Cortex of kidney (tissue), 1 donor: ENCODE data around the gene SPINK9.

Source experiments
- DNase-seq: peaks from one replicate; lab custom pipeline; 2025; lab: John Stamatoyannopoulos, UW

Gene SPINK9

DNA sequence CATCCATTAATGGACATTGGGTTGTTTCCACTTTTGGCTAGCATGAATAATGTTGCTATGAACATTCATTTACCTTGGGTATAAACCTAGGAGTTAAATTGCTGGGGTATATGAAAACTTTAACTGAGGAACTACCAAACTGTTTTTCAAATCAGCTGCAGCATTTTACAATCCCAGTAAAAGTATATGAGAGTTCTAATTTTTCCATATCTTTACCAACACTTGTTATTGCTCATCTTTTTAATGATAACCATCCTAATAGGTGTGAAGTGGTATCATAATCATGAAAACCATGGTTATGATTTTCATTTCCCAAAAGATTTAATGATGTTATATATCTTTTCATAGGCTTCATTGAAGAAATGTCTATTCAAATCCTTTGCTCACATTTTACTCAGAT is 32.9 kb downstream of the SPINK9 start:
- no peak for DNase-seq

DNA sequence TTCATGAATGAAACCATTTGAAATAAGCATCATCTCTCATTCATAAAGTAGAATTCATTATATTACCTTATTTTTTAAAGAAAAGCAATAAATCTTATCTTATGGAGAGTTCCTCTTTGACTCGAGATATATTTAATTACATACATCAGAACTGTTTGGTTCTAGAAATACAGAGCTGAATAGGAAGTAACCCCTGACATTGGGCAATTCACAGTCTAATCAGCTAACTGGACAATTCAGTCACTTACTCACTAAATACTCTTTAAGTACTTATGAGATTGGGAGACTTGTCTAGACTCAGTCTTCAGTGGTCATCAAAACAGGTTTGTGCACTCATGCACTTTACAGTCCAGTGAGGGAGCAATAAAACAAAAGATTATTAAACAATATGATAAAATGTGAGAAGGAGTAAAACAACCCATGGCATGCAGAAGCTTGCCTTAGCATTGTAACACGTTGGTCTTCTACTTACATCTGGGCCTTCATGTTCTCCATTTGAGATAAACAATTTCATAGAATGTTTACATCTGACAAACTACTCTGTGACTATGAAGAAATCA is 36.9 kb downstream of the SPINK9 start:
- no peak for DNase-seq

DNA sequence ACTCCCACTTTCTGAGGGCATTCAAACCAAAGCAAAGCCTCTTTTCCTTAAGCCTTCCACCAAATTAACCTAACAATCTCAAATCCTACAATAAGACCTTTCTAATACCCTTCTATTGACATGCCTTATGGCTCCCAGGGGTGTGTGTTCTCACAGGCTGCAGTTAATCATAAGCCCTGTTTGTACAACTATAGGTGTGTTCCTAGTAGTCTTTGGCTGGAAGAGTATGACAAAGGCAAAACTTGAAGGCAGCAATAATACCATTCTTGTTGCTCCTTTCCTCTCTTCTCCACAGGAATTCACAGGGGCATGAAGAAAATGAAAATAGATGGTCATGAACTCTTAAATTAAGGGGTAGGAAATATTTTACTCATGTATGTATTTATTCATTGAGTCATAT is 37.5 kb downstream of the SPINK9 start:
- DNase-seq: no peak

DNA sequence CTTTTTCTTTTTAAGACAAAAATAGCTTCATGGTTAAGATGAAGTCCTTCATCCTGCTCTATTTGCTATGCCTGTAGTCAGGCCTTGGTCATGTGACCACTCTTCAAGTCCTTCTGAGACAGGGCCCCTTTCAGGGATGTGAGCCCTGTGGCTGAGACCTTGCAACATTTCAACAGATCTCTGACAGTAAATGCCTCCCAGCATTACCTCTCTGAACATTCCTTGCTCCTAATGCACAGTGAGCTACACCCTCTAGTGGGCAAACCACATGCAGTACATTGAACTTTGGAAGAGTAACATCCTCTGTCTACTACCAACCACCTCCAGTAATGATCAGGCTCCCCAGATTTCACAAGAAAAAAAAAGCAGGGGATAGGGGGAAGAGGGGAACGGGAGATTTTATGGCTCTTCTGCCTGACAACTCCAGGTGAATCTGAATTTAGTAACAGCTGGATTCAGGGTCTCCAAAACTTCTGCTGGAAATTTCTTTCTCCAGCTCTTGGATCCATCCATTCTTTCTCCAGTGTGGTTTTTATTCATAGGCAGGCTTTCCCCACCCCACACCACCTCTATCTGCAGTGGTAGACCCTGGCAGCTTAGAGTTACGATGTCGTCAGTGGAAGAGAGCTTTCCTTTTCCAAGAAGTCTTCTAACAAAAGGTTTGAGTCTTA is 39.5 kb downstream of the SPINK9 start:
- no peak for DNase-seq

DNA sequence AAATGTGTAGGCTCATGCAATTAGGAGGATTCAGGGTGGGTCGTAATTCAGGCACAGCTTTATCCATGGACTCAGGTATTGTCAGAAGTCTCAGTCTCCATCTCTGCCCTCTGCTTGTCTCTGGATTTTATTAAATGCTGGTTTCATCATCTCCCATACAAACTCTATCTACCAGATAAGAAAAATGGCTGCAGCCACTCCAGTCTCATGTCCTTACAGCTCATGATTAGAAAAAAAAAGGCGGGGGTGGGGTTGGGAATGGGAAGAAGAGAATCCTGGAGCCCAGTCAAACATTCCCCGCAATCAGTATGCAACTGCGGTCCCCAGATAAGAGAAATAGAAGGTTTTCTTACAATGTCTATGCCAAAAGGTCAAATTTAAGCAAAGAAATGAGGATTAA is 40.8 kb downstream of the SPINK9 start:
- no peak for DNase-seq

DNA sequence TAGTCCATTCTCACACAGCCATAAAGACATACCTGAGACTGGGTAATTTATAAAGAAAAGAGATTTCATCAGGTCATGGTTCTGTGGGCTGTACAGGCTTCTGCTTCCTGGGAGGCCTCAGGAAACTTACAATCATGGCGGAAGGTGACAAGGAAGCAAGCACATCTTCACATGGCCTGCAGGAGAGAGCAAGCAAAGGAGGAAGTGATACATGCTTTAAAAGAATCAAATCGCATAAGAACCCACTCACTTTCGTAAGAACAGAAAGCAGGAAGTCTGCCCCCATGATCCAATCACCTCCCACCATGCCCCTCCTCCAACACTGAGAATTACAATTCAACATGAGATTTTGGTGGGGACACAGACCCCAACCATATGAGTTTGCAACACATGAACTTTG is 43.3 kb downstream of the SPINK9 start:
- no peak for DNase-seq

DNA sequence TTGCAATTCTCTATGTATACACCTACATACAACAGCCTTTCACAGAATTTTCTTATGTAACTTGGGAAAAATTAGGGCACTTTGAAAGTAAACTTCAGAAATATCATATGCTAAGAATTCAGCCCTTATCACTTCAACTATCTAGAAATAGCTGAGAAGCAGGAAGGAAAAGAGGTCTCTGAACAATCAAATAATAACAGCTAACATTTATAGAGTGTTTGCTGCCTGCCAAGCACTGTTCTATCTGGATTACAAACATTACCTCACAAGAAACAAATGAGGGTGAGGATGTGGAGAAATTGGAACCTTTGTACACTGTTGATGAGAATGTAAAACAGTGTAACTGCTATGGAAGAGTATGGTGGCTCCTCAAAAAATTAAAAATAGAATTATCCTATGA is 44.0 kb downstream of the SPINK9 start:
- no peak for DNase-seq

DNA sequence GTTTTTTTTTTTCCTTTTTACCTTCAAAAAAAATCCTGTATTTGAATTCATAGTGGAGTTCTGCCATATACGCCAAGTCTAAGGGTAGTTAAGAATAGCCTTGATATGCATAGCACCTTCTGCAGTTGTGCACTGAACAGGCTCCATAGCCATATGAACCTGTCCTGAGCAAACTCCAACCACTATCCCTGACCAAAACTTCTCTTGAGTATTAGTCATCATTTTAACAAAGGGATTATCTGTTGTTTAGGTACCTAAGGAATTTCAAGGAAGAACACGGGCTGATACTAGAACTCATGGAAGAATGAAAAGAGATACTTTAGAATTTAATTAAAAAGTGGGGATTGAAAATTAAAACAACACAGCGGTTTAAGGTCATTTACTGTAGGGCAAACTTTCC is 46.5 kb downstream of the SPINK9 start:
- no peak for DNase-seq

DNA sequence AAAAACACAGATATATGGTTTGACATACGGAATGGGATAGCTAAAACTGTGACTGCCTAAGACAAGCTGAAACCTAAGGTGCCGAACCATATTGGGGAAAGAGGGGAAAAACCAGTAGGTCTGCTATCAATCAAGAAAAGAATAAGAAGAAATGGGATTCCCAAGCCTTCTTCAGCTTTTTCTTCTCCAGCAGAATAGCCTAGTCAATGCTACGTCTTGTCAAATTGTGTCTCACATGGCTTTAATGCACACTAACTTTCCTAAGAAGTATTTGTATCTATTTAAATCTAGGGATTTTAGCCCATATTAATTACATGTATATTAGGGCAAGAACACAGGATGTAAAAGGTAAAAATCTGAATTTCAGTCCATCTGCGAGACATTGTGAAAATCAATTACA is 47.6 kb downstream of the SPINK9 start:
- DNase-seq: no peak

DNA sequence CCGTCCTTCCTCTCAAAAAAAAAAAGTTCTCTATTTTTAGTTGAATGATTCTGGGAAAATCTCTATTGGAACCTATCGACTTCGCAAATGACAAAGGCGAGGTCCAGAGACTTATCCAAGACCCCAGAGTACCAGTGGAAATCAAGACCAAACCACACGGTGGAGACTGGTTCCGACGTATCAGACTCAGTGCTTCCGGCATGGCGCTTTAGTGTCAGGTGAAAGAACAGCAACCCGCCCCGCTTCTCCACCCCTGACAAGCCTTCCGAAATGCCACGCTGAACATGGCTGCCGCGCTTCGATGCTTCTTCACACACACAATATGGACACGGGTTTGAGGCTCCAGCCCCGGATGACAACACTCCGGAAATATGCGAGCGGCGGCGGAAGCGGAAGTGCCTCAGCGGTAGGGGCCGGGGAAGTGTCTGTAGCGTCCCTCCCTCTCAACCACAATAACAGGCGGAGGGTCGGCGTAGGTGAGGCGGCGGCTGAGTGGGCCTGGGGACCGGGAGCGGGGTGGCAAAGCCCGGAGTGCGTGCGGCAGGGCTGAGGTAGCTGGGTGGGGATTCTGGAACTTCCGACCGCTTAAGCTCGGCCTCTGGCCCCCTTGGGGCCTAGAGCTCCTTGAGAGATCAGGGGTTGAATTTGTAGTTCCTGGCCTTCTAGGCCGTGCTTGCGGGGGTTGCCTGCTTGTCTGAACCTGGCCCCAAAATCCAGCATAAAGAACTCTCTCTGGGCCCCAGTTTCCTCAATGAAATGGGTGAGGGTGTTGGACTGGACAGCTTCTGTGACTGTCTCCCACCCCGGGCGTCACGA is 48.4 kb downstream of the SPINK9 start, which contains the start of gene FBXO38:
Gene FBXO38 (plus strand): TSS at position 395 of the 816 bp plus-strand sequence. CDS start 10,819 bp downstream, outside the sequence.
- DNase-seq: no peak

DNA sequence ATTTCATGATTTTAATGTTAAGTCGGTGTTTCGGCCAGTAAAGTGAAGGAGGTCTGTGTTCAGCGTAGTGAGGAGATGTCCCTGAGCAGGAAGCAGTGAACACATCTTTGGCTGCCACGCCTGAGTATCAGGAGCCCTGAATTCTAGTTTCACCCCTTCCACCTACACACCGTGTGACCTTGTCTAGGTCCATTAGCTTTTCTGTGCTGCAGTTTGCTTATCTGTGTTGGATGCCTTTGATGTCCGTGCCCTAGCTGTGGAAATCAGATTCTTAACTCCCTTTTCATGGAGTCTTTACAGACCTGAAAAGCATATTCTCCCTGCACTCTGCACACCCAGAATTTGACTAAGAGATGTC is 49.0 kb downstream of the SPINK9 start:
- DNase-seq: no peak

DNA sequence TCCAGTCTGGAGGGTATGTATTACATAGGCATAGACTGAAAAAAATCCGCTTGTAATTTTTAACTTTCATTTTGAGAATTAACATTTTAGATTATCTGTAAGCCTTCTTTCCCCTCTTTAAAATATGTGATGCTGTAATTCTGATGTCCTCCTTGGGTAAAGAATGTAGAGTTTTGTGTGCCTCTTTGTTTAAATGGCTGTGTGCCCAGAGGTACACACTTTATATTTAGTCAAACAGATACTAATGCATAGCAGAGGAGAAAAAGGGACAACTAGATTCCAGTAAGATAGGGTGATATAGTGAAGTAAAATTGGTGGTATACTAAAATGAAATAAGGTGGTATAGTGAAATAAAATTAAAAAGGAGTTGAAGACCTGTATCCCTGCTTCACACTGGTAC is 49.7 kb downstream of the SPINK9 start:
- no peak for DNase-seq

DNA sequence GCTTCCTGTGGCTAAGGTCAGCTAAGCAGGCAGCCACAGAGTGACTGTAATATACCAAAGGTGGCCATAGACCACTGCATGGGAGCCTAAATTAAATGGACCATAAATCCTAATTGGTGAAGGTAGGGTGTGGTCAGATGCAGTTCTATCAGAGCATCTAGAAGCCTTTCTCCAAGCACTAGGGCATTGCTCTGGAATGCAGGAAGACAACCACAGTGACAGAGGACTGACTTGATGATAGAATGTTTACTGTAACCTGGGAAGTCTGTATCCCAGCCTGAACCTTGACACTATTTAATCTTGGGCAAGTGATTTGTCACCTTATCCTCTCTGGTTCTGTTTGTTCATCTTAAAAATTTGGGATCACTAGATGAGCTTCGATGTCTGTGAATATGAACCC is 50.7 kb downstream of the SPINK9 start:
- no peak for DNase-seq

DNA sequence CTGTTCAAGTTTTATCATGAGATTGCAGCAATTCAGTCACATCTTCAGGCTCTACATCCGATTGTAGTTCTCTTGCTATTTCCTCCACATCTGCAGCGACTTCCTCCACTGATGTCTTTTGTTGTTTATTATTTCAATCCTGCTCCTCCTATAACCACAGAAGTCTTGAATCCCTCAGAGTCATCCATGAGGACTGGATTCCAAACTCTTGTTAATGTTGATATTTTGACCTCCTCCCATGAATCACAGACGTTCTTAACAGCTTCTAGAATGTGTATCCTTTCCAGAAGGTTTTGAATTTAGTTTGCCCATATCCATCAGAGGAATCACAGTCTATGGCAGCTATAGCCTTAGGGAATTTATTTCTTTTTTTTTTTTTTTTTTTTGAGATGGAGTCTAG is 52.0 kb downstream of the SPINK9 start:
- no peak for DNase-seq

DNA sequence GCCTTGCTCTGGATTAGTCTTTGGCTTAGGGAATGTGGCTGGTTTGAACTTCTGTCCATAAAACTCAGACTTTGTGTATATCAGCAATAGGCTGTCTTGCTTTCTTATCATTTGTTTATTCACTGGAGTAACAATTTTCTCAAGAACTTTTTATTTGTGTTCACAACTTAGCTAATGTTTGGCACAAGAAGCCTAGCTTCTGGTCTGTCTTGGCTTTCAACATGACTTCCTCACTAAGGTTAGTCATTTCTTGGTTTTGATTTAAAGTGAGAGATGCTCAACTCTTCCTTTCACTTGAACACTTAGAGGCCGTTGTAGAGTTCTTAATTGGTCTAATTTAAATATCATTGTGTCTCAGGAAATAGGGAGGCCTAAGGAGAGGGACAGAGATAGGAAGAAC is 53.3 kb downstream of the SPINK9 start:
- DNase-seq: no peak
